Measurements from ENCODE around the gene PPP1R9B. TPM values are rescaled to one million over a fixed set of nuclear protein-coding genes. Genes with fewer than 3 reads are reported as not detected.

Gene PPP1R9B
- total RNA-seq, 3 donors from 2014 or later (not counting 1 experiment from before 2014, with no cell fraction given) = 124 to 162 (median 135) TPM

DNA sequence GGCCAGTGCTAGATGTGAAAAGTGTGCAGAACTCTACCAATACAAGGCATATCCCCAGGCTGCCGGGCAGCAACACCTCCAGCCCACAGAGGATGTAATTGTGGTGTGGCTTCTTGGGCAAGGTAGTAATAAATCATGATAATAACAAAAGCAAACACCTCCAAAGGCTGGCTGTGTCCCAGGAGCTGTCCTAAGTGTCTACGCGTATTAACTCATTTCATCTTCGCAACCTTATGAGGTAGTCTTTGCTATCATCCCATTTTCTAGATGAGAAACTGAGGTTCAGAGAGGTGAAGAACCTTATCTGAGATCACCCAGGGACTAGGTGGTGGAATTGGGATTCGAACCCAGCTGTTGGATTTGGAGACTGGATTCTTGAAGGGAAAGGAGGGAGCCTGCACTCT, 50.0 kb downstream of the PPP1R9B start:
- Histone ChIP-seq H3K4me1 (ENCODE audit: control insufficient read depth, insufficient read depth, low read length) (peaks cover 53% of the 10 kb centered on the region), H3K9me3 (ENCODE audit: control insufficient read depth, insufficient read depth, low read length) (no peaks in the 10 kb centered on the region), H3K27me3 (ENCODE audit: control insufficient read depth, insufficient read depth, low read length) (no peaks in the 10 kb centered on the region), H3K4me3 (ENCODE audit: low read length) (no peak overlapping the region), H3K27ac (ENCODE audit: low read length) (no peak overlapping the region), H3K36me3 (ENCODE audit: control insufficient read depth, insufficient read depth, low read length) (peaks cover 21% of the 10 kb centered on the region)
- no peaks in the 10 kb centered on the region for H3K27me3 Mint-ChIP-seq (ENCODE audit: low read depth in 2 of 2)
- H3K36me3 Mint-ChIP-seq = no peaks in the 10 kb centered on the region
- 79% methylated on average over 5 of the region's 5 CpGs for WGBS (ENCODE audit: insufficient coverage)
- H3K9me3 Mint-ChIP-seq = no peaks in the 10 kb centered on the region
- peak in 1 of 3 donors; percentile 54 for ATAC-seq
- DNase-seq = no peak
- TF ChIP-seq, protein P1, sequence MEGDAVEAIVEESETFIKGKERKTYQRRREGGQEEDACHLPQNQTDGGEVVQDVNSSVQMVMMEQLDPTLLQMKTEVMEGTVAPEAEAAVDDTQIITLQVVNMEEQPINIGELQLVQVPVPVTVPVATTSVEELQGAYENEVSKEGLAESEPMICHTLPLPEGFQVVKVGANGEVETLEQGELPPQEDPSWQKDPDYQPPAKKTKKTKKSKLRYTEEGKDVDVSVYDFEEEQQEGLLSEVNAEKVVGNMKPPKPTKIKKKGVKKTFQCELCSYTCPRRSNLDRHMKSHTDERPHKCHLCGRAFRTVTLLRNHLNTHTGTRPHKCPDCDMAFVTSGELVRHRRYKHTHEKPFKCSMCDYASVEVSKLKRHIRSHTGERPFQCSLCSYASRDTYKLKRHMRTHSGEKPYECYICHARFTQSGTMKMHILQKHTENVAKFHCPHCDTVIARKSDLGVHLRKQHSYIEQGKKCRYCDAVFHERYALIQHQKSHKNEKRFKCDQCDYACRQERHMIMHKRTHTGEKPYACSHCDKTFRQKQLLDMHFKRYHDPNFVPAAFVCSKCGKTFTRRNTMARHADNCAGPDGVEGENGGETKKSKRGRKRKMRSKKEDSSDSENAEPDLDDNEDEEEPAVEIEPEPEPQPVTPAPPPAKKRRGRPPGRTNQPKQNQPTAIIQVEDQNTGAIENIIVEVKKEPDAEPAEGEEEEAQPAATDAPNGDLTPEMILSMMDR (IDR thresholded peaks at IDR 0.05) = no peak
- H3K4me1 Mint-ChIP-seq = peaks cover 40 to 42% of the 10 kb centered on the region in 2 donors
- intact Hi-C loops (cut with micrococcal nuclease) = no loop called here
- no peak overlapping the region for H3K27ac Mint-ChIP-seq
- H3K4me3 Mint-ChIP-seq = no peak overlapping the region

DNA sequence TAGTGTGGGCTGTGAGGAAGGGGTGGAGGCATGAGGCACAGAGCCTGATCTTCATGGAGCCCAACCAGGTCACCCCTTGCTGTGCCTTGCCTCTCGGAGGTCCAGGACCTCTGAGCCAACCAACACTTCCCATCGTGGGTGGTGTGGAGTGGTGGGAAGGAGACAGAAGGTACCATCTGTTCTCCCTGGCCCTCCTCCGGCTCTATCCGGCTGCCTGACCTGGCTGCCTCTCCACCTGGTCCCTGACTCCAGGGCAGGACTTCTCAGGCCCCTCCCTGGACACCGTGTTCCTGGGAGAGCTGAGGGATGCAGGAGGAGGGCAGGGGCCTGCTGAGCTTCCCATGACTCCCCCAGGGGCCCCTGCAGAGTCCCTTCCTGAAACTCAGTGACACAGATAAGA, 51.5 kb downstream of the PPP1R9B start:
- ATAC-seq (no peak), DNase-seq (no peak)
- Mint-ChIP-seq H3K9me3 (no peaks in the 10 kb centered on the region), H3K4me3 (no peak overlapping the region), H3K27me3 (ENCODE audit: low read depth in 2 of 2) (no peaks in the 10 kb centered on the region), H3K4me1 (peaks cover 50 to 55% of the 10 kb centered on the region in 2 donors), H3K27ac (no peak overlapping the region), H3K36me3 (no peaks in the 10 kb centered on the region)
- no peaks in the 10 kb centered on the region for H3K27me3 ChIP-seq (ENCODE audit: control insufficient read depth, insufficient read depth, low read length)
- no peaks in the 10 kb centered on the region for H3K9me3 ChIP-seq (ENCODE audit: control insufficient read depth, insufficient read depth, low read length)
- H3K4me3 ChIP-seq (ENCODE audit: low read length) = no peak overlapping the region
- 95% methylated on average over 5 of the region's 5 CpGs for WGBS (ENCODE audit: insufficient coverage)
- peaks cover 55% of the 10 kb centered on the region for H3K4me1 ChIP-seq (ENCODE audit: control insufficient read depth, insufficient read depth, low read length)
- TF ChIP-seq, protein P1 (IDR thresholded peaks at IDR 0.05) = no peak
- peaks cover 19% of the 10 kb centered on the region for H3K36me3 ChIP-seq (ENCODE audit: control insufficient read depth, insufficient read depth, low read length)
- no peak overlapping the region for H3K27ac ChIP-seq (ENCODE audit: low read length)
- intact Hi-C loops (cut with micrococcal nuclease) = loop anchor here (5.0 to 10.0 kb wide), 2 partner anchors 53 to 196 kb away; partner anchors contain the start of gene PPP1R9B

DNA sequence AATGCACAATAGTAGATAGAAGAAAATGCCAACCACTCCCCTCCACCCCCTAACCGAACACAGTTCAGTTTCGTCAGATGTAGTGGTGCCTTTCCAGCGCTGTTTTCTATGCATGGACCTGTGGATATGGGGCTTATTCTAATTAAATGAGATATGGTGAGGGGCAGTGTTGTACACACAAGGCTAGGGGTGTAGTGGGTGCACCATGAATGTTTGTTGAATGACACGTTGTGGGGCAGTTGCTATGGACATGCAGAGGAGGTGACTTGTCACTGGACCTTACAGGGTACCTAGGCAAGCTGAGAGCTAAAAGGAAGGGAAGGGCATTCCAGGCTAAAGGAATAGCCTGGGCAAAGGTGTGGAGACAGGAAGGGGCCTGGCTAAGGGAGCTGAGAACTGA, 51.9 kb downstream of the PPP1R9B start:
- Mint-ChIP-seq H3K27ac (no peak overlapping the region), H3K36me3 (no peaks in the 10 kb centered on the region), H3K27me3 (ENCODE audit: low read depth in 2 of 2) (no peaks in the 10 kb centered on the region), H3K4me3 (no peak overlapping the region), H3K9me3 (no peaks in the 10 kb centered on the region), H3K4me1 (peaks cover 50 to 56% of the 10 kb centered on the region in 2 donors)
- no peak for ATAC-seq
- no peaks in the 10 kb centered on the region for H3K9me3 ChIP-seq (ENCODE audit: control insufficient read depth, insufficient read depth, low read length)
- TF ChIP-seq, protein P1 (IDR thresholded peaks at IDR 0.05) = no peak
- no peak overlapping the region for H3K27ac ChIP-seq (ENCODE audit: low read length)
- intact Hi-C loops (cut with micrococcal nuclease) = loop anchor here (5.0 to 10.0 kb wide), 2 partner anchors 54 to 196 kb away; partner anchors contain the start of gene PPP1R9B
- H3K4me3 ChIP-seq (ENCODE audit: low read length) = no peak overlapping the region
- 94% methylated on average over 3 of the region's 4 CpGs for WGBS (ENCODE audit: insufficient coverage)
- no peaks in the 10 kb centered on the region for H3K27me3 ChIP-seq (ENCODE audit: control insufficient read depth, insufficient read depth, low read length)
- H3K4me1 ChIP-seq (ENCODE audit: control insufficient read depth, insufficient read depth, low read length) = peaks cover 55% of the 10 kb centered on the region
- DNase-seq = no peak
- peaks cover 19% of the 10 kb centered on the region for H3K36me3 ChIP-seq (ENCODE audit: control insufficient read depth, insufficient read depth, low read length)

DNA sequence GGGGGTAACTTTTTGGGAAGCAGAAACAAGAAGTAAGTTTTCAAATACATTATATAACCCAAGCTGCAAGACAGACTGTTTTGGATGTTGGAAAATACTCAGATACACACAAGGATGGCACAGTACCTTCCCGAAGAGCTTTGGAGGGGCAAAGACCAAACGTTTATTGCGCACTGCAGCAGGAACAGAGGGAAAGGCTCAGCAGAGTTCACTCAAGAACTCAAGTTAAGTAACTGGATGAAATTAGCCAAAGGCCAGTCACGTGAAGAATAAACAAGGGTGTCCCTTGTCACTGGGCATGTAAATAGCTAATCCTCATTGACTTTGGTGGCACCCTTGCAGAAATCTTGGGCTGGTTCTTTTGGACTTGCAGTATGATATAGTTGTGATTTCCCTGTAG, 52.6 kb downstream of the PPP1R9B start:
- Histone ChIP-seq H3K4me1 (ENCODE audit: control insufficient read depth, insufficient read depth, low read length) (peaks cover 55% of the 10 kb centered on the region), H3K36me3 (ENCODE audit: control insufficient read depth, insufficient read depth, low read length) (peaks cover 17% of the 10 kb centered on the region), H3K9me3 (ENCODE audit: control insufficient read depth, insufficient read depth, low read length) (no peaks in the 10 kb centered on the region), H3K4me3 (ENCODE audit: low read length) (no peak overlapping the region), H3K27me3 (ENCODE audit: control insufficient read depth, insufficient read depth, low read length) (no peaks in the 10 kb centered on the region), H3K27ac (ENCODE audit: low read length) (no peak overlapping the region)
- intact Hi-C loops (cut with micrococcal nuclease) = loop anchor here (5.0 to 10.0 kb wide), 2 partner anchors 54 to 197 kb away; partner anchors contain the start of gene PPP1R9B
- H3K4me3 Mint-ChIP-seq = no peak overlapping the region
- H3K27me3 Mint-ChIP-seq (ENCODE audit: low read depth in 2 of 2) = no peaks in the 10 kb centered on the region
- TF ChIP-seq, protein P1 (IDR thresholded peaks at IDR 0.05) = no peak
- no peak for DNase-seq
- no peak overlapping the region for H3K27ac Mint-ChIP-seq
- H3K9me3 Mint-ChIP-seq = no peaks in the 10 kb centered on the region
- ATAC-seq = no peak
- peaks cover 50 to 56% of the 10 kb centered on the region in 2 donors for H3K4me1 Mint-ChIP-seq
- H3K36me3 Mint-ChIP-seq = no peaks in the 10 kb centered on the region
- WGBS (ENCODE audit: insufficient coverage) = 97% methylated on average over 4 of the region's 4 CpGs
